ENCODE measurements around the gene ZBTB7C. TPM values are rescaled to one million over a fixed set of nuclear protein-coding genes. Genes with fewer than 3 reads are reported as not detected.

Gene ZBTB7C
- total RNA-seq, 1 donor from 2014 or later: 0.15 TPM

- H3K27ac Mint-ChIP-seq: no peak overlapping the region
- H3K27me3 Mint-ChIP-seq (ENCODE audit: insufficient read depth, low read depth): peaks cover 49% of the 10 kb centered on the region
- H3K36me3 Mint-ChIP-seq: no peaks in the 10 kb centered on the region
- Histone ChIP-seq H2AFZ (replicated peaks) (no peak overlapping the region), H3K4me1 (peaks cover 32% of the 10 kb centered on the region), H3F3A (ENCODE audit: low read depth) (peaks cover 8% of the 10 kb centered on the region), H3K36me3 (no peaks in the 10 kb centered on the region), H3K9me3 (ENCODE audit: low read depth) (no peaks in the 10 kb centered on the region), H4K20me1 (ENCODE audit: low read depth) (peaks cover 26% of the 10 kb centered on the region), H3K4me3 (no peak overlapping the region), H3K9ac (no peak overlapping the region), H3K4me2 (no peak overlapping the region), H3K27ac (no peak overlapping the region), H3K79me2 (ENCODE audit: low read depth) (no peaks in the 10 kb centered on the region), H3K27me3 (peaks cover 73% of the 10 kb centered on the region)
- no peaks in the 10 kb centered on the region for H3K9me3 Mint-ChIP-seq
- H3K4me3 Mint-ChIP-seq: no peak overlapping the region
- peaks cover 19% of the 10 kb centered on the region for H3K4me1 Mint-ChIP-seq
- no peak for DNase-seq (ENCODE audit: low spot score)
- no peak for TF ChIP-seq CTCF (IDR thresholded peaks at IDR 0.05)
- no peak for TF ChIP-seq EZH2phosphoT487 (IDR thresholded peaks at IDR 0.05)
- no peak for TF ChIP-seq EZH2 (IDR thresholded peaks at IDR 0.05)
These were observed 274.6 kb downstream of the ZBTB7C start for GRCh38 chr18:48134609-48135008.

GRCh38 chr18:48133671-48134251, 275.4 kb downstream of the ZBTB7C start:
- Histone ChIP-seq H3K36me3 (no peaks in the 10 kb centered on the region), H3K27me3 (peaks cover 65% of the 10 kb centered on the region), H3F3A (ENCODE audit: low read depth) (peaks cover 8% of the 10 kb centered on the region), H3K4me1 (peaks cover 36% of the 10 kb centered on the region), H3K27ac (no peak overlapping the region), H3K9ac (no peak overlapping the region), H2AFZ (replicated peaks) (no peak overlapping the region), H4K20me1 (ENCODE audit: low read depth) (peaks cover 26% of the 10 kb centered on the region), H3K4me2 (no peak overlapping the region), H3K4me3 (no peak overlapping the region), H3K9me3 (ENCODE audit: low read depth) (no peaks in the 10 kb centered on the region), H3K79me2 (ENCODE audit: low read depth) (no peaks in the 10 kb centered on the region)
- TF ChIP-seq EZH2phosphoT487 (IDR thresholded peaks at IDR 0.05) (no peak), EZH2 (IDR thresholded peaks at IDR 0.05) (no peak), CTCF (IDR thresholded peaks at IDR 0.05) (no peak)
- no peak for DNase-seq (ENCODE audit: low spot score)
- peaks cover 26% of the 10 kb centered on the region for H3K4me1 Mint-ChIP-seq
- no peaks in the 10 kb centered on the region for H3K9me3 Mint-ChIP-seq
- peaks cover 42% of the 10 kb centered on the region for H3K27me3 Mint-ChIP-seq (ENCODE audit: insufficient read depth, low read depth)
- H3K27ac Mint-ChIP-seq: no peak overlapping the region
- no peaks in the 10 kb centered on the region for H3K36me3 Mint-ChIP-seq
- no peak overlapping the region for H3K4me3 Mint-ChIP-seq

DNA sequence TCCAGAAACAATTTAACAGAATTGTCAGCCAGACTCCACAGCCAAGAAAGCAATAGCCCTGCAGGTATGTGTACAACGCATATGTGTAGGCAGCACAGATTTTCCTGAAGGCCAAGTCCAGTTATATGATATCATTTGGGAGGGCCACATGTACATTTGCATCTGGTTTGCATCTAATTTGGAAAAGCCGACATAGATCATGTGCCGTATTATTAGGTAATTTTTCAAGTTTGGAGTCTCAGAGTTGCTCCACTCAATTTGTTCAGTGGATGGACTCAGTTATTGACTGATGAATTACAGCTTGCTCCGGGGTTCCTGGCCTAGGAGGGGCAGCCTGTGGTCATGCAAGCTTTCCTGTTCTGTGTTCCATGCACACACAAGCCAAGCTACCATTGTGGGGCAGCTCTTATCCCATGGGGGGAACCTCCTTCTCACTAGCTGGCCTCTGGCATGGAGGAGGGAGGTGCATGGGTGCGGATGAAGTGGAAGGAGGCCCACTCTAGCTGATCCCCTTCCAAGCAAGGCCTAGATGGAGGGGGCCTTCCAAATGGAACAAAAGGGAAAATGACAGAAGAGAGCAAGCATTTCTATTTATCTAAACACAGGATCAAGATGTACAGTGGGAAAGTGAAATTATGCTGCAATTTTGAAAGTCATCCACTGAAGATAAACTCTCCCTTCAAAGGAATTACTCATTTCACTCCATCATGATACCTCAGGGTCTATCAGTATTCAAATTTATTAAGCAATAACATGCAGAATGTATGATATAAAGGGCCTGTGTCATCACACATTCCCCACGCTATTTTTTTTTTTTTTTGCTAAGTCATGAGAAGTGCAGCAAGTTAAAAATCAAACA, 276.2 kb downstream of the ZBTB7C start:
- Mint-ChIP-seq H3K4me3 (no peak overlapping the region), H3K9me3 (no peaks in the 10 kb centered on the region), H3K36me3 (no peaks in the 10 kb centered on the region), H3K27me3 (ENCODE audit: insufficient read depth, low read depth) (peaks cover 37% of the 10 kb centered on the region), H3K27ac (no peak overlapping the region), H3K4me1 (peaks cover 24% of the 10 kb centered on the region)
- TF ChIP-seq EZH2 (IDR thresholded peaks at IDR 0.05): no peak
- no peak for TF ChIP-seq EZH2phosphoT487 (IDR thresholded peaks at IDR 0.05)
- TF ChIP-seq CTCF (IDR thresholded peaks at IDR 0.05): no peak
- peaks cover 32% of the 10 kb centered on the region for H3K4me1 ChIP-seq
- H2AFZ ChIP-seq (replicated peaks): no peak overlapping the region
- H3K79me2 ChIP-seq (ENCODE audit: low read depth): no peaks in the 10 kb centered on the region
- no peak for DNase-seq (ENCODE audit: low spot score)
- peaks cover 26% of the 10 kb centered on the region for H4K20me1 ChIP-seq (ENCODE audit: low read depth)
- H3K36me3 ChIP-seq: no peaks in the 10 kb centered on the region
- no peak overlapping the region for H3K9ac ChIP-seq
- H3K9me3 ChIP-seq (ENCODE audit: low read depth): no peaks in the 10 kb centered on the region
- H3F3A ChIP-seq (ENCODE audit: low read depth): peaks cover 8% of the 10 kb centered on the region
- no peak overlapping the region for H3K4me2 ChIP-seq
- peaks cover 57% of the 10 kb centered on the region for H3K27me3 ChIP-seq
- H3K27ac ChIP-seq: no peak overlapping the region
- H3K4me3 ChIP-seq: no peak overlapping the region
